IMR-90 (cell line): ENCODE results near the gene ELMOD3. TPM values are rescaled to one million over a fixed set of nuclear protein-coding genes. Genes with fewer than 3 reads are reported as not detected.
A peak's percentile ranks its signal among the peaks of the same experiment; 100 is the strongest.

Source experiments
- ATAC-seq: fragments of 200-7000 bp; cut with Tn5 transposase; 2 replicates; pipeline ENCODE4 v1.9.1; 2020; ENCODE audit warnings: low read depth, mild to moderate bottlenecking, moderate library complexity
- BruUV-seq: library from RNA; stranded (reverse); fragments of 400-500 nt; replicated peaks from 2 replicates; lab custom pipeline; 2021; lab: Mats Ljungman, UMichigan
- CTCF ChIA-PET: fragments of 300-600 bp; formaldehyde crosslinking; extraction: SDS; loops from one replicate; lab custom pipeline; 2021; ENCODE audit warnings: antibody characterized with exemption; lab: Yijun Ruan, JAX
- POLR2A ChIA-PET: fragments of 300-600 bp; sonication (Branson Sonifier 250); formaldehyde crosslinking; loops from one replicate; lab custom pipeline; 2022; ENCODE audit warnings: antibody characterized with exemption; ENCODE audit not compliant: unreplicated experiment; lab: Charles Lee
- DNase-seq: peaks from one replicate; pipeline ENCODE4 v3.0.0; 2013
- H2AFZ ChIP-seq: replicated peaks from 2 replicates; pipeline ENCODE3; 2013; ENCODE audit warnings: low read length, mild to moderate bottlenecking; ENCODE audit not compliant: poor library complexity
- H2AK5ac ChIP-seq: 2 replicates; pipeline ENCODE4 v1.6.1; 2013; ENCODE audit warnings: low read depth, low read length, inconsistent platforms
- H2AK9ac ChIP-seq: replicated peaks from 2 replicates; pipeline ENCODE3; 2013; ENCODE audit warnings: mild to moderate bottlenecking, low read depth, low read length, moderate library complexity; ENCODE audit not compliant: poor library complexity
- H2BK120ac ChIP-seq: 2 replicates; pipeline ENCODE4 v1.6.1; 2013; ENCODE audit warnings: low read depth, low read length, inconsistent platforms
- H2BK15ac ChIP-seq: 3 replicates; pipeline ENCODE4 v1.6.1; 2013; ENCODE audit warnings: low read depth, low read length, inconsistent platforms
- H2BK20ac ChIP-seq: 2 replicates; pipeline ENCODE4 v1.6.1; 2013; ENCODE audit warnings: low read depth, mild to moderate bottlenecking, inconsistent platforms, low read length, moderate library complexity
- H2BK5ac ChIP-seq: 2 replicates; pipeline ENCODE4 v1.6.1; 2013; ENCODE audit warnings: mild to moderate bottlenecking, low read depth, low read length, inconsistent platforms; ENCODE audit not compliant: poor library complexity, severe bottlenecking
- H3K14ac ChIP-seq: replicated peaks from 2 replicates; pipeline ENCODE4 v1.6.1; 2013; ENCODE audit warnings: low read depth, low read length, inconsistent platforms
- H3K18ac ChIP-seq: 2 replicates; pipeline ENCODE4 v1.6.1; 2013; ENCODE audit warnings: low read depth, low read length, control low read depth
- H3K23ac ChIP-seq: 2 replicates; pipeline ENCODE4 v1.6.1; 2013; ENCODE audit warnings: low read depth, low read length, inconsistent platforms
- H3K27ac ChIP-seq: 2 replicates; pipeline ENCODE4 v1.5.1; 2013; ENCODE audit warnings: mild to moderate bottlenecking, control low read depth, low read length; ENCODE audit not compliant: insufficient read depth
- H3K27me3 ChIP-seq: 2 replicates; pipeline ENCODE4 v1.6.1; 2013; ENCODE audit warnings: low read length; ENCODE audit not compliant: control insufficient read depth, insufficient read depth
- H3K36me3 ChIP-seq: 2 replicates; pipeline ENCODE4 v1.6.1; 2013; ENCODE audit warnings: low read length, mixed read lengths; ENCODE audit not compliant: control insufficient read depth, insufficient read depth
- H3K4ac ChIP-seq: 2 replicates; pipeline ENCODE4 v1.6.1; 2013; ENCODE audit warnings: low read depth, low read length, inconsistent platforms
- H3K4me1 ChIP-seq: 2 replicates; pipeline ENCODE4 v1.6.1; 2013; ENCODE audit warnings: low read length, mixed read lengths; ENCODE audit not compliant: control insufficient read depth, insufficient read depth
- H3K4me2 ChIP-seq: 2 replicates; pipeline ENCODE4 v1.6.1; 2013; ENCODE audit warnings: low read depth, mild to moderate bottlenecking, control low read depth, low read length, moderate library complexity
- H3K4me3 ChIP-seq: 2 replicates; pipeline ENCODE4 v1.5.1; 2013; ENCODE audit warnings: low read depth, mild to moderate bottlenecking, control low read depth, low read length, moderate library complexity; ENCODE audit not compliant: insufficient read depth
- H3K56ac ChIP-seq: 2 replicates; pipeline ENCODE4 v1.6.1; 2013; ENCODE audit warnings: low read length, inconsistent platforms; ENCODE audit not compliant: insufficient read depth; ENCODE audit errors: extremely low read depth
- H3K79me1 ChIP-seq, 2 experiments: 2 replicates each; pipeline ENCODE4 v1.6.1; 2013; ENCODE audit warnings: low read length in 2 of 2, inconsistent platforms in 1 of 2, low read depth in 1 of 2
- H3K9ac ChIP-seq: 2 replicates; pipeline ENCODE4 v1.6.1; 2013; ENCODE audit warnings: low read depth, low read length, control low read depth
- H3K9me1 ChIP-seq: 2 replicates; pipeline ENCODE4 v1.6.1; 2013; ENCODE audit warnings: low read length, inconsistent platforms; ENCODE audit not compliant: insufficient read depth
- H3K9me3 ChIP-seq: 2 replicates; pipeline ENCODE4 v1.6.1; 2013; ENCODE audit warnings: low read length; ENCODE audit not compliant: control insufficient read depth, insufficient read depth
- H4K20me1 ChIP-seq: 2 replicates; pipeline ENCODE4 v1.6.1; 2013; ENCODE audit warnings: low read length, inconsistent platforms; ENCODE audit not compliant: insufficient read depth
- H4K5ac ChIP-seq: 2 replicates; pipeline ENCODE4 v1.6.1; 2013; ENCODE audit warnings: mild to moderate bottlenecking, low read depth, low read length, control low read depth
- H4K8ac ChIP-seq, 2 experiments: 2 replicates each; pipeline ENCODE4 v1.6.1; 2013; ENCODE audit warnings: low read depth in 2 of 2, low read length in 2 of 2, control low read depth in 1 of 2, inconsistent platforms in 1 of 2
- H4K91ac ChIP-seq: 2 replicates; pipeline ENCODE4 v1.6.1; 2013; ENCODE audit warnings: low read depth, low read length, inconsistent platforms; ENCODE audit not compliant: insufficient read depth
- CEBPB ChIP-seq: IDR thresholded peaks from 2 replicates; pipeline ENCODE4 v1.6.1; 2012; ENCODE audit warnings: low read depth, low read length, improper control_type of control experiment
- WGBS, 2 experiments: methylation state at CpG; one replicate each; pipeline versions ENCODE4 v1.1.5 to v1.1.7; 2013; ENCODE audit warnings: missing lambda C conversion rate in 2 of 2; ENCODE audit not compliant: insufficient read length in 1 of 2; ENCODE audit errors: extremely low coverage in 2 of 2; 5-methylcytosine and 5-hydroxymethylcytosine counted together
- dilution Hi-C: fragments of 300-500 bp; cut with HindIII; formaldehyde crosslinking; loops from one replicate; pipeline ENCODE4 v1.14.3; 2018; ENCODE audit warnings: low sequenced_read_pairs; ENCODE audit not compliant: unreplicated experiment
- in situ Hi-C: fragments of 300-500 bp; cut with MboI; formaldehyde crosslinking; loops from 3 replicates; pipeline ENCODE4 v1.14.3; 2019; ENCODE audit warnings: low sequenced_read_pairs, inconsistent platforms, mixed read lengths
- intact Hi-C: fragments of 100-400 bp; cut with micrococcal nuclease; formaldehyde crosslinking; loops from 2 replicates; pipeline ENCODE4 v1.10.0; 2022
- polyA plus RNA-seq, 3 experiments: library from polyadenylated mRNA; depleted of rRNA; stranded (reverse); fragments of >200 nt; gene quantifications; 2 replicates each; pipeline ENCODE4 v1.2.3, GENCODE V29; 2012; ENCODE audit warnings: low replicate concordance in 1 of 3
- total RNA-seq: library from RNA; depleted of rRNA; stranded (reverse); fragments of >200 nt; gene quantifications from 2 replicates; pipeline ENCODE4 v1.2.3, GENCODE V29; 2012
- TF ChIP-seq, protein P1 (sequence below): fragments of 150-350 bp; IDR thresholded peaks from 2 replicates; pipeline ENCODE4 v1.6.1; 2016; ENCODE audit warnings: low read depth, mild to moderate bottlenecking, low read length, moderate library complexity, borderline replicate concordance

ELMOD3 gene
- total and polyA plus RNA-seq, 2 of the 4 experiments (the other 2 are of a cell fraction), result 13.1 to 20.7 TPM

DNA sequence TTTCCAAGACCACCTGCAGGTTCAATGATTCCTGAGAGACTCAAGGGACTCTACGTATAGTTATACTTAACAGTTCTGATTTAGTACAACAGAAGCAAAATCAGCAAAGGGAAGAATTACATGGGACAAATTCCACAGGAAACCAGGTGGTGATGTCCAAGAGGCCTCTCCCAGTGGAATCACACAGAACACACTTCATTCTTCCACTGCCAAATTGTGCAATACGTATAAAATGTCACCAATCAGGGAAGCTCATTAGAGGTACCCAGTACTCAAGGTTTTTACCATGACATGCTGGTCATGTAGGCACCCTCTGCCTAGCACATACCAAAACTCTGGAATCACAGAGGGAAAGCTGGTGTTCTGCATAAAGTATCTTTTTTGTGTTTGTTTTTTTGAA lies 33.2 kb downstream of the ELMOD3 start:
- dilution Hi-C loops, result no loop called here
- intact Hi-C loops, result no loop called here

More for the DNA sequence above, 33.2 kb downstream of the ELMOD3 start:
- no peak overlapping the region for H2BK120ac ChIP-seq
- no peak overlapping the region for H4K91ac ChIP-seq
- no peak overlapping the region for H2BK5ac ChIP-seq
- no peaks in the 10 kb centered on the region for H3K9me1 ChIP-seq
- no peak overlapping the region for H4K5ac ChIP-seq
- H3K18ac ChIP-seq, result no peak overlapping the region
- no TSS peak for BruUV-seq
- WGBS, 2 experiments, result no CpG with 5 or more reads among the region's 2 CpGs
- H3K23ac ChIP-seq, result no peak overlapping the region
- ATAC-seq, result no peak
- POLR2A ChIA-PET, result no interaction called here
- TF ChIP-seq, protein P1, sequence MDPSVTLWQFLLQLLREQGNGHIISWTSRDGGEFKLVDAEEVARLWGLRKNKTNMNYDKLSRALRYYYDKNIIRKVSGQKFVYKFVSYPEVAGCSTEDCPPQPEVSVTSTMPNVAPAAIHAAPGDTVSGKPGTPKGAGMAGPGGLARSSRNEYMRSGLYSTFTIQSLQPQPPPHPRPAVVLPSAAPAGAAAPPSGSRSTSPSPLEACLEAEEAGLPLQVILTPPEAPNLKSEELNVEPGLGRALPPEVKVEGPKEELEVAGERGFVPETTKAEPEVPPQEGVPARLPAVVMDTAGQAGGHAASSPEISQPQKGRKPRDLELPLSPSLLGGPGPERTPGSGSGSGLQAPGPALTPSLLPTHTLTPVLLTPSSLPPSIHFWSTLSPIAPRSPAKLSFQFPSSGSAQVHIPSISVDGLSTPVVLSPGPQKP, result no peak
- peak; percentile 53 for TF ChIP-seq CEBPB
- H3K4me3 ChIP-seq, result no peak overlapping the region
- H2AK9ac ChIP-seq, result no peak overlapping the region
- no peak overlapping the region for H2AFZ ChIP-seq
- H3K56ac ChIP-seq, result no peak overlapping the region
- H3K4me1 ChIP-seq, result peaks cover 2% of the 10 kb centered on the region; the same call in 1 of the 2 replicates
- H3K9me3 ChIP-seq, result no peaks in the 10 kb centered on the region
- H2BK20ac ChIP-seq, result no peak overlapping the region
- peaks cover 39% of the 10 kb centered on the region for H3K36me3 ChIP-seq
- H3K14ac ChIP-seq, result no peak overlapping the region
- H3K27ac ChIP-seq, result no peak overlapping the region
- H2BK15ac ChIP-seq, result no peak overlapping the region
- no peak overlapping the region for H3K4ac ChIP-seq
- in situ Hi-C loops, result no loop called here
- no peak for DNase-seq
- CTCF ChIA-PET, result no interaction called here
- no peaks in the 10 kb centered on the region for H4K20me1 ChIP-seq
- no peak overlapping the region for H3K4me2 ChIP-seq
- H3K27me3 ChIP-seq, result no peaks in the 10 kb centered on the region
- no peak overlapping the region for H3K9ac ChIP-seq
- H3K79me1 ChIP-seq, result no peaks in the 10 kb centered on the region
- no peak overlapping the region for H2AK5ac ChIP-seq
- no peak overlapping the region for H4K8ac ChIP-seq
